ES-I3 (cell line): Measurements from ENCODE around the gene HAGH.
A peak's percentile ranks its signal among the peaks of the same experiment; 100 is the strongest.

Experiments
- H3K36me3 ChIP-seq: 2 replicates; pipeline ENCODE4 v1.6.1; 2013; ENCODE audit warnings: mild to moderate bottlenecking, low read length, control low read depth, moderate library complexity; ENCODE audit not compliant: insufficient read depth
- H3K4me1 ChIP-seq: 2 replicates; pipeline ENCODE4 v1.6.1; 2013; ENCODE audit warnings: mild to moderate bottlenecking, control low read depth, low read length; ENCODE audit not compliant: insufficient read depth
- H3K9ac ChIP-seq: 2 replicates; pipeline ENCODE4 v1.6.1; 2013; ENCODE audit warnings: low read depth, mild to moderate bottlenecking, low read length, moderate library complexity
- H3K9me3 ChIP-seq: 2 replicates; pipeline ENCODE4 v1.6.1; 2013; ENCODE audit warnings: mild to moderate bottlenecking, low read length, moderate library complexity; ENCODE audit not compliant: control insufficient read depth, insufficient read depth

HAGH gene

GRCh38 chr16:1763521-1764511 is 62.8 kb downstream of the HAGH start:
- H3K4me1 ChIP-seq: no peaks in the 10 kb centered on the region; the same call in 1 of the 2 replicates
- H3K9me3 ChIP-seq: no peaks in the 10 kb centered on the region
- H3K36me3 ChIP-seq: no peaks in the 10 kb centered on the region
- H3K9ac ChIP-seq: peak overlapping the region; percentile 22; the same call in 1 of the 2 replicates

- H3K36me3 ChIP-seq: no peaks in the 10 kb centered on the region
- H3K4me1 ChIP-seq: no peaks in the 10 kb centered on the region; the same call in 1 of the 2 replicates
These were observed 63.6 kb downstream of the HAGH start for GRCh38 chr16:1762879-1763520.

GRCh38 chr16:1762196-1762878 is 64.3 kb downstream of the HAGH start:
- no peak overlapping the region for H3K9ac ChIP-seq
- no peaks in the 10 kb centered on the region for H3K9me3 ChIP-seq
- H3K4me1 ChIP-seq: no peaks in the 10 kb centered on the region; the same call in 1 of the 2 replicates
- H3K36me3 ChIP-seq: no peaks in the 10 kb centered on the region

More at GRCh38 chr16:1762879-1763520, 63.6 kb downstream of the HAGH start:
- H3K9me3 ChIP-seq: no peaks in the 10 kb centered on the region
- H3K9ac ChIP-seq: no peak overlapping the region

- H3K4me1 ChIP-seq: no peaks in the 10 kb centered on the region; the same call in 1 of the 2 replicates
- H3K36me3 ChIP-seq: no peaks in the 10 kb centered on the region
- H3K9ac ChIP-seq: no peak overlapping the region
- no peaks in the 10 kb centered on the region for H3K9me3 ChIP-seq
These were observed 64.9 kb downstream of the HAGH start for GRCh38 chr16:1761751-1762150.

- no peaks in the 10 kb centered on the region; the same call in 1 of the 2 replicates for H3K4me1 ChIP-seq
- H3K9me3 ChIP-seq: no peaks in the 10 kb centered on the region
- H3K9ac ChIP-seq: no peak overlapping the region
- no peaks in the 10 kb centered on the region for H3K36me3 ChIP-seq
These were observed 65.7 kb downstream of the HAGH start for GRCh38 chr16:1760911-1761310.

- Histone ChIP-seq H3K9ac (no peak overlapping the region), H3K4me1 (no peaks in the 10 kb centered on the region; the same call in 1 of the 2 replicates), H3K9me3 (no peaks in the 10 kb centered on the region), H3K36me3 (no peaks in the 10 kb centered on the region)
These were observed 67.1 kb downstream of the HAGH start for GRCh38 chr16:1759511-1759910.

GRCh38 chr16:1758923-1759322 is 67.7 kb downstream of the HAGH start:
- no peak overlapping the region for H3K9ac ChIP-seq
- H3K4me1 ChIP-seq: no peaks in the 10 kb centered on the region; the same call in 1 of the 2 replicates
- no peaks in the 10 kb centered on the region for H3K9me3 ChIP-seq
- H3K36me3 ChIP-seq: no peaks in the 10 kb centered on the region

GRCh38 chr16:1757714-1758461 is 68.7 kb downstream of the HAGH start:
- Histone ChIP-seq H3K36me3 (no peaks in the 10 kb centered on the region), H3K9ac (no peak overlapping the region), H3K9me3 (no peaks in the 10 kb centered on the region), H3K4me1 (no peaks in the 10 kb centered on the region; the same call in 1 of the 2 replicates)
